Nephron (organoid): ENCODE measurements around the gene L1CAM.
A peak's percentile ranks its signal among the peaks of the same experiment; 100 is the strongest.

ENCODE experiments used
- H3K27ac Mint-ChIP-seq, 3 experiments: 2 replicates each; pipeline ENCODE4 v1.8.0; 2020; ENCODE audit warnings: mixed read lengths in 3 of 3, mild to moderate bottlenecking in 2 of 3, moderate library complexity in 1 of 3
- H3K27me3 Mint-ChIP-seq: 2 replicates; pipeline ENCODE4 v1.8.0; 2021; ENCODE audit warnings: low read depth, mild to moderate bottlenecking, moderate library complexity, mixed read lengths
- H3K36me3 Mint-ChIP-seq: 2 replicates; pipeline ENCODE4 v1.8.0; 2020; ENCODE audit warnings: low read depth, mixed read lengths
- H3K4me1 Mint-ChIP-seq: 2 replicates; pipeline ENCODE4 v1.8.0; 2020; ENCODE audit warnings: mixed read lengths
- H3K4me3 Mint-ChIP-seq, 3 experiments: 2 replicates each; pipeline ENCODE4 v1.8.0; 2020; ENCODE audit warnings: mild to moderate bottlenecking in 3 of 3, mixed read lengths in 3 of 3, moderate library complexity in 2 of 3
- H3K9me3 Mint-ChIP-seq: 2 replicates; pipeline ENCODE4 v1.8.0; 2020; ENCODE audit warnings: mixed read lengths
- CTCF ChIP-seq, 3 experiments: fragments of 200-600 bp; sonication (generic); IDR thresholded peaks; one replicate each; pipeline ENCODE4 v1.5.0; 2021; ENCODE audit warnings: antibody characterized with exemption in 3 of 3; ENCODE audit not compliant: unreplicated experiment in 3 of 3

Gene L1CAM

GRCh38 chrX:153879741-153880439 lies 6.1 kb downstream of the L1CAM start:
- no peaks in the 10 kb centered on the region for H3K36me3 Mint-ChIP-seq
- H3K9me3 Mint-ChIP-seq: peaks cover 17% of the 10 kb centered on the region
- H3K27me3 Mint-ChIP-seq: peaks cover 30% of the 10 kb centered on the region
- no peak for TF ChIP-seq CTCF (IDR thresholded peaks at IDR 0.05; ENCODE audit: unreplicated experiment in 3 of 3)
- H3K27ac Mint-ChIP-seq: no peak overlapping the region
- no peak overlapping the region for H3K4me3 Mint-ChIP-seq
- H3K4me1 Mint-ChIP-seq: peaks cover 12% of the 10 kb centered on the region

- TF ChIP-seq CTCF (IDR thresholded peaks at IDR 0.05; ENCODE audit: unreplicated experiment in 3 of 3): no peak
- peaks cover 25% of the 10 kb centered on the region for H3K27me3 Mint-ChIP-seq
- H3K36me3 Mint-ChIP-seq: no peaks in the 10 kb centered on the region
- peaks cover 22% of the 10 kb centered on the region for H3K9me3 Mint-ChIP-seq
- H3K4me1 Mint-ChIP-seq: peaks cover 12% of the 10 kb centered on the region
- H3K4me3 Mint-ChIP-seq: peak overlapping the region; percentile 6 to 70 (median 24)
- H3K27ac Mint-ChIP-seq: peak overlapping the region in 1 of 3 experiments; percentile 37
Measured at GRCh38 chrX:153878969-153879653, 6.9 kb downstream of the L1CAM start.

- Mint-ChIP-seq H3K36me3 (no peaks in the 10 kb centered on the region), H3K27me3 (peaks cover 23% of the 10 kb centered on the region), H3K27ac (no peak overlapping the region), H3K4me1 (peaks cover 12% of the 10 kb centered on the region), H3K4me3 (peak overlapping the region in 2 of 3 experiments; percentile 4 to 46), H3K9me3 (peaks cover 23% of the 10 kb centered on the region)
- no peak for TF ChIP-seq CTCF (IDR thresholded peaks at IDR 0.05; ENCODE audit: unreplicated experiment in 3 of 3)
Measured at GRCh38 chrX:153878345-153878744, 7.6 kb downstream of the L1CAM start.

- Mint-ChIP-seq H3K4me3 (peak overlapping the region in 1 of 3 experiments; percentile 14), H3K9me3 (peaks cover 23% of the 10 kb centered on the region), H3K27me3 (peaks cover 22% of the 10 kb centered on the region), H3K27ac (no peak overlapping the region), H3K4me1 (peaks cover 12% of the 10 kb centered on the region), H3K36me3 (no peaks in the 10 kb centered on the region)
- TF ChIP-seq CTCF (IDR thresholded peaks at IDR 0.05; ENCODE audit: unreplicated experiment in 3 of 3): no peak
Measured at GRCh38 chrX:153877571-153878261, 8.3 kb downstream of the L1CAM start.

DNA sequence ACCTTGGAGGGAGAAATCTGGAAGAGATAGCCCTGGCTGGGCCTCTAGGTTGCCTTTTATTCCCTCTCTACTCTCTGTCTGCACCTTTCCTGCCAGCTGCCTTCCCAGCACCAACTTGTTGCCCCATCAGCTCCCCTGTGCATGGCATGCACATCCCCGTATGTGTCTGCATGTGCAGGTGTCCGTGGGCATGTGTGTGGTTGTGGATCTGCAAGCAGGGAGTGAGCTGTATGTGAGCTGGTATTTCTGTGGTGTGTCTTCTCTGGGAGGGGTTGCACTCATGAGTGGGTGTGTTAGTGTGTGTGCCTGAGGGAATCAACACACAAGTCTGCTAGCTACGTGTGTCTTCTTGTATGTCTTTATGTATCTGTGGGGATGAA lies 9.9 kb downstream of the L1CAM start:
- H3K27me3 Mint-ChIP-seq: peaks cover 18% of the 10 kb centered on the region
- peaks cover 26% of the 10 kb centered on the region for H3K9me3 Mint-ChIP-seq
- H3K36me3 Mint-ChIP-seq: no peaks in the 10 kb centered on the region
- H3K4me3 Mint-ChIP-seq: no peak overlapping the region
- no peak overlapping the region for H3K27ac Mint-ChIP-seq
- peaks cover 12% of the 10 kb centered on the region for H3K4me1 Mint-ChIP-seq
- no peak for TF ChIP-seq CTCF (IDR thresholded peaks at IDR 0.05; ENCODE audit: unreplicated experiment in 3 of 3)
